ENCODE results near the gene ZNF764.

DNA sequence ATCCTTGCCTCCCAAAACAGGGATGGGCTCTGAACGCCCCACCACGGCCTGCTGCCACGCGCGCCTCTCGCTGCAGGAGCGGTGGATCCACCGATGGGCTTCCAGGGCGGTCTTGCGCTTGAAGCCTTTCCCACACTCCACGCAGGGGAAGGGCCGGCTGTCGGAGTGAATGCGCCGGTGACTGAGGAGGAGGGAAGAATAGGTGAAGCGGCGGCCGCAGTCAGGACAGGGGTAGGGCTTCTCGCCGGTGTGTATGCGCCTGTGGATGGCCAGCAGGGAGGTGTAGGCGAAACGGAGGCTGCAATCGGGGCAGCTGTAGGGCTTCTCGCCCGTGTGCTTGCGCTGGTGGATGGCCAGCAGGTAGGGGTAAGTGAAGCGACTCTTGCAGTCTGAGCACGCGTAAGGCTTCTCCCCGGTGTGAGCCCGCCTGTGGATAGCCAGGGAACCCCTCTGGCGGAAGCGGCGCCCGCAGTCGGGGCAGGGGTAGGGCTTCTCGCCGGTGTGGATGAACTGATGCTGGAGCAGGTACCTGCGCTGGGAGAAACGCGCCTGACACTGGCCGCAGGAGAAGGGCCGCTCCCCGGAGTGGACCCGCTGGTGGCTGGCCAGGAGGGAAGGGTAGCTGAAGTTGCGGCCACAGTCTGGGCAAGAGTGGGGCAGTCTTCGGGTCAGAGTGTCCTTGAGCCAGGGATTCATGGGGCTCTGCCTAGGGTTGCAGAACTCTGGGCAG is 24.6 kb upstream of the ZNF764 start:
- TF ChIP-seq, protein P1, sequence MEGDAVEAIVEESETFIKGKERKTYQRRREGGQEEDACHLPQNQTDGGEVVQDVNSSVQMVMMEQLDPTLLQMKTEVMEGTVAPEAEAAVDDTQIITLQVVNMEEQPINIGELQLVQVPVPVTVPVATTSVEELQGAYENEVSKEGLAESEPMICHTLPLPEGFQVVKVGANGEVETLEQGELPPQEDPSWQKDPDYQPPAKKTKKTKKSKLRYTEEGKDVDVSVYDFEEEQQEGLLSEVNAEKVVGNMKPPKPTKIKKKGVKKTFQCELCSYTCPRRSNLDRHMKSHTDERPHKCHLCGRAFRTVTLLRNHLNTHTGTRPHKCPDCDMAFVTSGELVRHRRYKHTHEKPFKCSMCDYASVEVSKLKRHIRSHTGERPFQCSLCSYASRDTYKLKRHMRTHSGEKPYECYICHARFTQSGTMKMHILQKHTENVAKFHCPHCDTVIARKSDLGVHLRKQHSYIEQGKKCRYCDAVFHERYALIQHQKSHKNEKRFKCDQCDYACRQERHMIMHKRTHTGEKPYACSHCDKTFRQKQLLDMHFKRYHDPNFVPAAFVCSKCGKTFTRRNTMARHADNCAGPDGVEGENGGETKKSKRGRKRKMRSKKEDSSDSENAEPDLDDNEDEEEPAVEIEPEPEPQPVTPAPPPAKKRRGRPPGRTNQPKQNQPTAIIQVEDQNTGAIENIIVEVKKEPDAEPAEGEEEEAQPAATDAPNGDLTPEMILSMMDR (conservative IDR thresholded peaks at IDR 0.05; ENCODE audit: low read depth, low read length) = no peak
- no peak for TF ChIP-seq EZH2 (IDR thresholded peaks at IDR 0.05; ENCODE audit: borderline replicate concordance, low read depth, low read length, poor library complexity, severe bottlenecking)
